Gastrocnemius medialis (tissue), 4 donors: Measurements from ENCODE around the gene MSTO1.

Source experiments
- POLR2A ChIP-seq, 2 donors: fragments of 450-650 bp; IDR thresholded peaks; one replicate each; pipeline ENCODE4 v1.6.1; 2017; ENCODE audit warnings: antibody characterized with exemption in 2 of 2, mild to moderate bottlenecking in 2 of 2, moderate library complexity in 2 of 2
- TF ChIP-seq, protein P1 (sequence below), 5 experiments: fragments of 450-650 bp in 3 of 5; fragments of 200-600 bp in 2 of 5; sonication (generic) in 2 of 5; IDR thresholded peaks in 4 of 5; conservative IDR thresholded peaks in 1 of 5; 1 replicate in 4 of 5; 2 replicates in 1 of 5; pipeline ENCODE4 v1.5.1; 2016 to 2019; ENCODE audit warnings: antibody characterized with exemption in 5 of 5, mild to moderate bottlenecking in 3 of 5, moderate library complexity in 3 of 5

DNA sequence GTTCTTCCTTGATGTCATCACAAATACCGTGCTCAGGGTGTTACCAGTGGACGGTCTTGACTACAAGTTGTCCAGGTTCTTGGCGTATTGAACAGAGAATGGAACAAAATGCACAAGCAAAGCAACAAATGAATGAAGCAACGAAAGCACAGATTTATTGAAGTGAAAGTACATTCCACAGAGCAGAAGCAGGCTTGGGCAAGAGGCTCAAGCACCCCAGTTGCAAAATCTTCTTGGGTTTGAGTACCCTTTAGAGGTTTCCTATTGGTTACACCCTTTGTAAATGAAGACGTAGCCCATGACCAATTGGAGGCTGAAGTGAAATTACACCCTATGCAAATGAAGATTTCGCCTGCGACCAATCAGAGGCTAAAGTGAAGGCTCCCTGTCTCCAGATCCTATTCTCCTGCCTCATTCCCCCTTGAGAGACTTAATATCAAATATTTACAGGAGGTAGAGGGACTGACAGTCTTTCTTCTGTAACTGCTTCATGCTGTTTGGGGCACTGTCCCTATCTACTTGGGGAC, 40.3 kb downstream of the MSTO1 start:
- TF ChIP-seq, protein P1, sequence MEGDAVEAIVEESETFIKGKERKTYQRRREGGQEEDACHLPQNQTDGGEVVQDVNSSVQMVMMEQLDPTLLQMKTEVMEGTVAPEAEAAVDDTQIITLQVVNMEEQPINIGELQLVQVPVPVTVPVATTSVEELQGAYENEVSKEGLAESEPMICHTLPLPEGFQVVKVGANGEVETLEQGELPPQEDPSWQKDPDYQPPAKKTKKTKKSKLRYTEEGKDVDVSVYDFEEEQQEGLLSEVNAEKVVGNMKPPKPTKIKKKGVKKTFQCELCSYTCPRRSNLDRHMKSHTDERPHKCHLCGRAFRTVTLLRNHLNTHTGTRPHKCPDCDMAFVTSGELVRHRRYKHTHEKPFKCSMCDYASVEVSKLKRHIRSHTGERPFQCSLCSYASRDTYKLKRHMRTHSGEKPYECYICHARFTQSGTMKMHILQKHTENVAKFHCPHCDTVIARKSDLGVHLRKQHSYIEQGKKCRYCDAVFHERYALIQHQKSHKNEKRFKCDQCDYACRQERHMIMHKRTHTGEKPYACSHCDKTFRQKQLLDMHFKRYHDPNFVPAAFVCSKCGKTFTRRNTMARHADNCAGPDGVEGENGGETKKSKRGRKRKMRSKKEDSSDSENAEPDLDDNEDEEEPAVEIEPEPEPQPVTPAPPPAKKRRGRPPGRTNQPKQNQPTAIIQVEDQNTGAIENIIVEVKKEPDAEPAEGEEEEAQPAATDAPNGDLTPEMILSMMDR (IDR thresholded peaks at IDR 0.05 in 4 of 5, conservative IDR thresholded peaks at IDR 0.05 in 1 of 5), result no peak
- no peak for TF ChIP-seq POLR2A (IDR thresholded peaks at IDR 0.05)
